Caco-2 (cell line): Measurements from ENCODE around the gene KCNK4. TPM values are rescaled to one million over a fixed set of nuclear protein-coding genes. Genes with fewer than 3 reads are reported as not detected.
A peak's percentile ranks its signal among the peaks of the same experiment; 100 is the strongest.
"Not testable (repeated sequence)": the region's sequence is repeated elsewhere in the genome, so short reads cannot be mapped to it uniquely, and the experiment has no call there.

Experiments used
- BruUV-seq: library from RNA; stranded (reverse); fragments of 400-500 nt; replicated peaks from 2 replicates; lab custom pipeline; 2021; lab: Mats Ljungman, UMichigan
- CTCF ChIA-PET: fragments of 300-600 bp; sonication (Branson Sonifier 250); formaldehyde crosslinking; loops from one replicate; lab custom pipeline; 2022; ENCODE audit warnings: antibody characterized with exemption; lab: Charles Lee
- POLR2A ChIA-PET: fragments of 300-600 bp; sonication (Branson Sonifier 250); formaldehyde crosslinking; loops from one replicate; lab custom pipeline; 2022; ENCODE audit warnings: antibody characterized with exemption; lab: Charles Lee
- DNase-seq, 2 experiments: peaks; one replicate each; pipeline versions ENCODE4 v3.0.0 to v3.0.0-alpha.2; 2020 to 2022
- H3K27me3 ChIP-seq: replicated peaks from 2 replicates; pipeline ENCODE4 v1.6.0; 2011; ENCODE audit warnings: low read length; ENCODE audit not compliant: control insufficient read depth, insufficient read depth
- H3K36me3 ChIP-seq: 2 replicates; pipeline ENCODE4 v1.5.1; 2011; ENCODE audit warnings: low read length; ENCODE audit not compliant: control insufficient read depth, insufficient read depth
- H3K4me1 ChIP-seq: fragments of 250-450 bp; sonication (Bioruptor Pico); 2 replicates; pipeline ENCODE4 v1.5.1; 2020; ENCODE audit warnings: mild to moderate bottlenecking
- H3K4me3 ChIP-seq: 2 replicates; pipeline ENCODE4 v1.5.1; 2011; ENCODE audit warnings: low read depth, mild to moderate bottlenecking, control low read depth, low read length
- H3K9me3 ChIP-seq: fragments of 250-450 bp; sonication (Bioruptor Pico); 2 replicates; pipeline ENCODE4 v1.5.1; 2020; ENCODE audit warnings: mild to moderate bottlenecking, moderate library complexity
- H3K27ac Mint-ChIP-seq: one replicate; pipeline ENCODE4 v1.8.0; 2022; ENCODE audit warnings: mixed read lengths; ENCODE audit not compliant: unreplicated experiment
- H3K27me3 Mint-ChIP-seq: one replicate; pipeline ENCODE4 v1.8.0; 2022; ENCODE audit warnings: mixed read lengths; ENCODE audit not compliant: insufficient read depth, unreplicated experiment
- H3K36me3 Mint-ChIP-seq: one replicate; pipeline ENCODE4 v1.8.0; 2022; ENCODE audit warnings: mild to moderate bottlenecking, mixed read lengths; ENCODE audit not compliant: insufficient read depth, unreplicated experiment
- H3K4me1 Mint-ChIP-seq: one replicate; pipeline ENCODE4 v1.8.0; 2022; ENCODE audit warnings: low read depth, mixed read lengths; ENCODE audit not compliant: unreplicated experiment
- H3K4me3 Mint-ChIP-seq: one replicate; pipeline ENCODE4 v1.8.0; 2022; ENCODE audit warnings: mild to moderate bottlenecking, moderate library complexity, mixed read lengths; ENCODE audit not compliant: unreplicated experiment
- H3K9me3 Mint-ChIP-seq: one replicate; pipeline ENCODE4 v1.8.0; 2022; ENCODE audit warnings: mixed read lengths; ENCODE audit not compliant: unreplicated experiment
- CTCF ChIP-seq, 2 experiments: fragments of 200-600 bp in 1 of 2; IDR thresholded peaks; 1 replicate in 1 of 2; 2 replicates in 1 of 2; pipeline versions ENCODE4 v1.5.1 to v1.8.0; 2011 to 2022; ENCODE audit warnings: antibody characterized with exemption in 1 of 2, control low read depth in 1 of 2, inconsistent platforms in 1 of 2, low read depth in 1 of 2, low read length in 1 of 2, mild to moderate bottlenecking in 1 of 2, moderate library complexity in 1 of 2; ENCODE audit not compliant: insufficient read depth in 1 of 2, severe bottlenecking in 1 of 2, unreplicated experiment in 1 of 2
- intact Hi-C: fragments of 100-400 bp; cut with micrococcal nuclease; formaldehyde crosslinking; loops from one replicate; pipeline ENCODE4 v1.10.0; 2022; ENCODE audit not compliant: unreplicated experiment
- total RNA-seq: library from RNA; stranded (reverse); gene quantifications from 2 replicates; pipeline ENCODE4 v1.2.3, GENCODE V29; 2022

Gene KCNK4
- total RNA-seq, 1 experiment from 2014 or later, result not detected

- Histone ChIP-seq H3K4me3 (no peak overlapping the region), H3K4me1 (peaks cover 13% of the 10 kb centered on the region), H3K36me3 (peaks cover 4% of the 10 kb centered on the region; the same call in 1 of the 2 replicates), H3K27me3 (no peaks in the 10 kb centered on the region), H3K9me3 (no peaks in the 10 kb centered on the region)
- Mint-ChIP-seq H3K27me3 (no peaks in the 10 kb centered on the region), H3K27ac (peak overlapping the region; percentile 33), H3K36me3 (peaks cover 69% of the 10 kb centered on the region), H3K4me3 (no peak overlapping the region), H3K9me3 (no peaks in the 10 kb centered on the region), H3K4me1 (peaks cover 16% of the 10 kb centered on the region)
- intact Hi-C loops, result no loop called here
- ChIA-PET POLR2A (no interaction called here), CTCF (interaction anchor here (0.7 kb wide), 1 partner anchor 41 kb away, joined by 3 read pairs; no protein-coding TSS in a partner anchor)
- DNase-seq, result no peak
- no peak for TF ChIP-seq CTCF (IDR thresholded peaks at IDR 0.05; ENCODE audit: insufficient read depth in 1 of 2, low read depth in 1 of 2, low read length in 1 of 2, severe bottlenecking in 1 of 2, unreplicated experiment in 1 of 2)
- no TSS peak for BruUV-seq
Observed at GRCh38 chr11:64313491-64314145, 22.5 kb downstream of the KCNK4 start.

GRCh38 chr11:64314146-64314804, 23.2 kb downstream of the KCNK4 start:
- ChIA-PET CTCF (interaction anchor here (0.7 kb wide), 2 partner anchors 9 to 41 kb away, joined by 3 read pairs; partner anchors contain the start of gene ESRRA), POLR2A (no interaction called here)
- peaks cover 18% of the 10 kb centered on the region for H3K4me1 ChIP-seq
- Mint-ChIP-seq H3K27ac (no peak overlapping the region), H3K36me3 (peaks cover 76% of the 10 kb centered on the region), H3K4me1 (peaks cover 22% of the 10 kb centered on the region), H3K4me3 (no peak overlapping the region), H3K27me3 (no peaks in the 10 kb centered on the region), H3K9me3 (no peaks in the 10 kb centered on the region)
- peaks cover 4% of the 10 kb centered on the region; the same call in 1 of the 2 replicates for H3K36me3 ChIP-seq
- intact Hi-C loops, result no loop called here
- H3K4me3 ChIP-seq, result no peak overlapping the region
- no peaks in the 10 kb centered on the region for H3K27me3 ChIP-seq
- DNase-seq, result no peak
- BruUV-seq, result no TSS peak
- H3K9me3 ChIP-seq, result no peaks in the 10 kb centered on the region
- no peak for TF ChIP-seq CTCF (IDR thresholded peaks at IDR 0.05; ENCODE audit: insufficient read depth in 1 of 2, low read depth in 1 of 2, low read length in 1 of 2, severe bottlenecking in 1 of 2, unreplicated experiment in 1 of 2)

- peaks cover 25% of the 10 kb centered on the region for H3K4me1 Mint-ChIP-seq
- peaks cover 74% of the 10 kb centered on the region for H3K36me3 Mint-ChIP-seq
- intact Hi-C loops, result loop anchor here (5.0 kb wide), 1 partner anchor 92 kb away; no protein-coding TSS in a partner anchor
- Histone ChIP-seq H3K4me1 (peaks cover 16% of the 10 kb centered on the region), H3K4me3 (no peak overlapping the region), H3K36me3 (peaks cover 4% of the 10 kb centered on the region; the same call in 1 of the 2 replicates), H3K27me3 (no peaks in the 10 kb centered on the region), H3K9me3 (no peaks in the 10 kb centered on the region)
- peak in 1 of 2 experiments; percentile 42 for DNase-seq
- H3K9me3 Mint-ChIP-seq, result no peaks in the 10 kb centered on the region
- no peak overlapping the region for H3K27ac Mint-ChIP-seq
- no peak for TF ChIP-seq CTCF (IDR thresholded peaks at IDR 0.05; ENCODE audit: insufficient read depth in 1 of 2, low read depth in 1 of 2, low read length in 1 of 2, severe bottlenecking in 1 of 2, unreplicated experiment in 1 of 2)
- BruUV-seq, result no TSS peak
- ChIA-PET CTCF (interaction anchor here (0.7 kb wide), 2 partner anchors 10 to 40 kb away, joined by 3 read pairs; partner anchors contain the start of gene ESRRA), POLR2A (no interaction called here)
- no peaks in the 10 kb centered on the region for H3K27me3 Mint-ChIP-seq
- peak overlapping the region; percentile 45 for H3K4me3 Mint-ChIP-seq
Observed at GRCh38 chr11:64314805-64315561, 23.9 kb downstream of the KCNK4 start.

GRCh38 chr11:64315667-64316526, 24.8 kb downstream of the KCNK4 start:
- Mint-ChIP-seq H3K4me3 (peak overlapping the region; percentile 84), H3K36me3 (peaks cover 75% of the 10 kb centered on the region), H3K4me1 (peaks cover 33% of the 10 kb centered on the region), H3K27ac (peak overlapping the region; percentile 97)
- not testable (repeated sequence) for BruUV-seq, H3K27me3 Mint-ChIP-seq, H3K9me3 Mint-ChIP-seq, H3K36me3 ChIP-seq, H3K27me3 ChIP-seq, H3K9me3 ChIP-seq, DNase-seq
- H3K4me3 ChIP-seq, result peak overlapping the region; percentile 70; the same call in 1 of the 2 replicates
- H3K4me1 ChIP-seq, result peaks cover 14% of the 10 kb centered on the region
- intact Hi-C loops, result loop anchor here (2.0 to 5.0 kb wide), 3 partner anchors 91 to 333 kb away; no protein-coding TSS in a partner anchor
- ChIA-PET POLR2A (interaction anchor here (2.2 to 2.6 kb wide), 2 partner anchors 10 to 39 kb away, joined by 43 to 86 read pairs; partner anchors contain the start of gene ESRRA), CTCF (interaction anchor here (2.2 to 3.6 kb wide), 3 partner anchors 28 to 45 kb away, joined by 16 to 274 read pairs (median 34); no protein-coding TSS in a partner anchor)
